ENCODE results near the gene KRTAP10-1.
"Not testable (repeated sequence)": the region's sequence is repeated elsewhere in the genome, so short reads cannot be mapped to it uniquely, and the experiment has no call there.

Gene KRTAP10-1

GRCh38 chr21:44539991-44540666 is at the start of gene KRTAP10-1:
Gene KRTAP10-1 (minus strand): TSS chr21:44540195. CDS start chr21:44540150, 45 bp downstream.
- no peak for DNase-seq (ENCODE audit: low read depth)

DNA sequence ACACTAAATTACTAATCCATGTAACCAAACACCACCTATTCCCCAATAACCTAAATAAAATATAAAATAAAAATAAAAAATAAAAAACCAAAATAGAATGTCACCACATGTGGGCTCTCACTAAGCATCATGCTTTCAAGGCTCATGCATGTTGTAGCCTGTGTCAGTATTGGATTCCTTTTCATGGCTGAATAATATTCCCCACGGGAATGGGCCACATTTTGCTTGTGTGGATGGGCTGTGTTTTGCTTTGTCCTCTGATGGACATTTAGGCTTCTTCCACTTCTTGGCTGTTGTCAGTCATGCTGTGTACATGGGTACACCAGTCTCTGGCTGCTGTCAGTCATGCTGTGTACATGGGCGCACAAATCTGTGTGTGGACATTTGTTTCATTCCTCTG is 49.1 kb upstream of the KRTAP10-1 start:
- DNase-seq (ENCODE audit: low read depth), result no peak

DNA sequence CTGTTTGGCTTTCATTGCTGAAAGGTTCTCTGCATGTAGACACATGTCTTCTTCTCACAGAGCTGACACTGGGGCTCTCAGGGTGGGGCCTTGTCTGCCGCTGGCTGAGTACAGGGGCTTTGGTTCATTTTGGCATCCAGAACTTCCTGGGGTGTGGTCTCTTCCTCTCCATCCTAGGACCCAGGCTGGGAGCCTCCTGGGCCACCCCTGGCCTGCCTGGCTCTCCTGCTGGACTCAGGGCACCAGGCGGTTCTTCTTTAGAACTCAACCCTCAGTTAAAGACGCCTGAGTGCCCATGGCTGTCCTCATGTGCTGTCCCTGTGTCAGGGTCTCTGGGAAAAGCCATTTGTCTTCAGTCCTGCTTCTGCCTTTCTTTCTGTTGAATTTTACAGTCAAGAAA is 45.9 kb upstream of the KRTAP10-1 start:
- DNase-seq (ENCODE audit: low read depth), result no peak

DNA sequence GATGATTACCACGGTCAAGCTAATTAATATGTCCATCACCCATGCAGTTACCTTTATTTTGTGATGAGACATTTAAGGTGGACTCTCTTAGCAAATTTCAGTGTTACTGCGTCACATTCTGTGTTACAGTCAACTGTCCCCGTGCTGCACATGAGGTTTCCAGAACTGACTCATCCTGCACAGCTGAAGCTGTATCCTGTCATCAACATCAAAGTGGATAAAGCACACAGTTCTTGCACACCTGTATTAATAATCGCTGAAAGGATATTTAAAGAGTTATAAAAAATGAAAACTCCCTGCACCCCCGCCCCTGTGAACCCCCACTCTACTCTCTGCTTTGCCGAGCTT is 43.8 kb upstream of the KRTAP10-1 start:
- no peak for DNase-seq (ENCODE audit: low read depth)

DNA sequence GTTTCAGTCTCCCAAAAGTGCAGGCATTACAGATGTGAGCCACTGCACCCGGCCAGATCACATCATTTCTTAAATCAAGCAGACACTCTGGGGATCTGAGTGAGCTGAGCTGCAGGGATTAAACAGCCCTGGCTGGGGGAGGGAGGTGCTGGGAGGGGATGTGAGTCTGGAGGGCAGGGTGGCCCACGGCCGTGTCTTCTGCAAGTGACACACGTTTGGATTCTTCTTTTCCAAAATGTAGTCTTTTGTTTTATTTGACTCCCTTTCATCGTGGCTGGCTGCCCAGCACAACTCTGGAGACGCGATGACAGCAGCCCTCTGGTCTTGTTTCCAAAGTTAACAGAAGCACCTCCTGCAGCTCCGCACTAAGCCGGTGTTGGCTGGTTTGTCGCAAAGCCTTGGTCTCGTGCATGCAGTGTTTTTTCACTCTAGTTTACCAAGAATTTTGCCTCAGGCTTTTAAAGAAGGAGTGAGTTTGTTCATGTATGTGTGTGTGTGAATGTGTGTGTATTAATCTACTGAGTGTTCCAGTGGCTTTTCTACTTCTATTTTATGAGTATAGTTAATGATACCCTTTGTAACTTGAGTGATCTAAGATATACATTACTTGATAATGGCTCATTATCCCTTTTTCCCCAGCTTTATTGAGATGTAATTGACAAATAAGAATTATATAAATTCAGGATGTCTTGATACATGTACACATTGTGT is 43.2 kb upstream of the KRTAP10-1 start:
- no peak for DNase-seq (ENCODE audit: low read depth)

DNA sequence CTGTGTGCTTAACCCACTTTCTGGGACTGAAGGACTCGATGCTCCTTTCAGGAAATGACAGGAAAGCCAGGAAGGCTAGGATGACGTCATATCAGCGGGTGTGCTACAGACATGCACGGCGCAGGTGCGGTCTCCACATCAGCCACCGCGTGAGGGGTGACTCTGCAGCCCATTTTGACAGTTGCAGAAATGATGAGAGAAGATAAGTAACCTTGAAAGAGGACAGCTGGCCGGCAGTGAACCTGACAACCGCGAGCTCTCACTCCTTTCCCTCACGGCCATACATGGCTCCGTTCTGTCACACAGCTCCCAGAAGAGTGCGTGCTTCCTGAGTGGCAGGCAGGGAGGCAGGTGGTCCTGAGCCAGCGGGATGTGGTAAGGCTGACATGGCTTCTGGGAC is 42.1 kb upstream of the KRTAP10-1 start:
- DNase-seq (ENCODE audit: low read depth), result no peak

DNA sequence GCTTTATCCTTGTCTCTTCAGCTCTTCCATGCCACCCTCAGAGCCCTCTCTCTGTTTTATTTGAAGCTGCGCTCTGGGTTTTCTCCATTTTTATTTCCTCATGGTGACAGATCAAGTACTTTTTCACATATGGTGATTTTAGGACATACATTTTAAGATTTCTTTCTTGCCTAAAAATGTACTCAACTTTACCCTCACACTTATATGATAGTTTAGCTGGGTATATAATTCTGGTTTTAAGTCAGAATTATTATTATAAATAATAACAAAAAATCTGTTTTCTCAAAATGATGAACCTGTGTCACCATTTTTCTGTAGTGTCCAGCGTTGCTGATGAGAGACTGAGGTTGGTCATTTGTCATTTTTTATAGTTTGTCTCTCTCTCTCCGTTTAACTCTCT is 41.2 kb upstream of the KRTAP10-1 start:
- no peak for DNase-seq (ENCODE audit: low read depth)

DNA sequence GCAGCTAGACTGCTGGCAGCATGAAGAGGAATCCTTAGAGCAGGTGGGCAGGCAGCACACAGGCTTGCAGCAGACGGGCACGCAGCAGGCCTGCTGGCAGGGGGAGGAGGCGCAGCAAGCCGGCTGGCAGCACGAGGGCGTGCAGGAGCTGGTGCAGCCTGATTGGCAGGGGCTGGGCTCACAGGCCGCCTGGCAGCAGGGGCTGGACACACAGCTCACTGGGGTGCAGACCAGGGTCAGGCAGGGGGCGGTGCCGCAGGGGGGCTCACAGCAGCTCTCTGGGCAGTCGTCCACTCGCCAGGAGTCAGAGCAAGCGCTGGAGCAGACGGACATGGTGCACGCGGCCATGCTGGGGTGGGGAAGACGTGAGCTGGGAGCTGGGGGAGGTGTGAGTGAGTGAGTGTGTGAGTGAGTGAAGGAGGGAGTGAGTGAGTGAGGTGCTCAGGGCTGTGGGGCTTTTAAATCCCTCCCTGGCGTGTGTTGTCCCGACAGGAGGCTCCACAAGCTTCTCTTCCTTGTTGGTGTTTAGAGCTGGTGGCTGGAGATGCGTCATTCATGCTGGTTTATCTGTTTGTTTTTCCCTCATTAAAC is 40.3 kb upstream of the KRTAP10-1 start, which contains the start of gene KRTAP10-5:
KRTAP10-5 (minus strand) TSS at position 374 of the 591 bp plus-strand sequence; CDS start at position 348, 26 bp downstream.
- DNase-seq (ENCODE audit: low read depth), result not testable (repeated sequence)

DNA sequence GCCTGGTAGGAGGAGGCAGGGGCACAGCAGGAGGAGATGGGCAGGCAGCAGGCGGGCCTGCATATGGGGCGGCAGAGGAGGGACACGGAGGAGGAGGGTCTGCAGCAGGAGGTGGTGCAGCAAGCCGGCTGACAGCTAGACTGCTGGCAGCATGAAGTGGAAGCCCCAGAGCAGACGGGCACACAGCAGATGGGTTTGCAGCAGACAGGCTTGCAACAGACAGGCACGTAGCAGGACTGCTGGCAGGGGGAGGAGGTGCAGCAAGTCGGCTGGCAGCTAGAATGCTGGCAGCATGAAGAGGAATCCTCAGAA is 39.8 kb upstream of the KRTAP10-1 start:
- DNase-seq (ENCODE audit: low read depth), result no peak

GRCh38 chr21:44579056-44579832 is 39.2 kb upstream of the KRTAP10-1 start:
- no peak for DNase-seq (ENCODE audit: low read depth)

- DNase-seq (ENCODE audit: low read depth), result no peak
Measured at GRCh38 chr21:44578371-44579055, 38.5 kb upstream of the KRTAP10-1 start.

GRCh38 chr21:44576025-44576420 is 36.0 kb upstream of the KRTAP10-1 start:
- no peak for DNase-seq (ENCODE audit: low read depth)

DNA sequence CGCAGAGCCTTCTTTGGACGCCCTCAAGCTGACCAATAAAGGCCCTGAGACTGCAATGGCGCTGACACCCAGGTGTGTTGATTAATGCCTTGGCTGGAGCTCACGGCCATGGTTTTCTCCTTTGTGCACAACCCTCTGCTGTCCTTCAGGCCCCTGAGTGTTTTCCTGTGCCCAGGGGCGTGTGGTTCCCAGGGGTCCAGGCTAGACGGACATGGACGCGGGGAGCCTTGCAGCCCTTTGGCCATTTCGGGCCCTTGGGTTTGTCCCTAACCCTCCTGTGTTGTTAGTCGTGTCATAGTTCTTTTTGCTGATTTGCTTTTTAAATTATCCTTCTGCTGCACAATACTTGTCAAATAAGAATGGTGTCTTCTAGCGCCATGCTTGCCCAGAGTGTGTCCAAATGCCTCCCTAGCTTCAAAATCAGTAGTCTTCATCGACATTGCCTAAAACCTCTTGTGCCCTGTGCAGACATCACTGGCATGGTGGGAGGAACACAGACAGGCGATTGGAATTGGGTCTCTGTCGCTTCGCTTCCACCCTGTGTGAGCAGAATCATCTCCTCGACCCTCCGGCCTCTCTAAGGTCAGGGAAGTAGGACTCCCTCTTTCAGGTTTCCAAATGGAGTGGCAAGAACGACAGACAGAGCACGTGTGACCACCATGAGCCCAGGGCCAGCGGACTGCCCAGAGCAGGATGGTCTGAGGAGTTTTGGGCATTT is 35.5 kb upstream of the KRTAP10-1 start:
- DNase-seq (ENCODE audit: low read depth), result no peak

GRCh38 chr21:44574457-44575306 is 34.7 kb upstream of the KRTAP10-1 start:
- no peak for DNase-seq (ENCODE audit: low read depth)

DNA sequence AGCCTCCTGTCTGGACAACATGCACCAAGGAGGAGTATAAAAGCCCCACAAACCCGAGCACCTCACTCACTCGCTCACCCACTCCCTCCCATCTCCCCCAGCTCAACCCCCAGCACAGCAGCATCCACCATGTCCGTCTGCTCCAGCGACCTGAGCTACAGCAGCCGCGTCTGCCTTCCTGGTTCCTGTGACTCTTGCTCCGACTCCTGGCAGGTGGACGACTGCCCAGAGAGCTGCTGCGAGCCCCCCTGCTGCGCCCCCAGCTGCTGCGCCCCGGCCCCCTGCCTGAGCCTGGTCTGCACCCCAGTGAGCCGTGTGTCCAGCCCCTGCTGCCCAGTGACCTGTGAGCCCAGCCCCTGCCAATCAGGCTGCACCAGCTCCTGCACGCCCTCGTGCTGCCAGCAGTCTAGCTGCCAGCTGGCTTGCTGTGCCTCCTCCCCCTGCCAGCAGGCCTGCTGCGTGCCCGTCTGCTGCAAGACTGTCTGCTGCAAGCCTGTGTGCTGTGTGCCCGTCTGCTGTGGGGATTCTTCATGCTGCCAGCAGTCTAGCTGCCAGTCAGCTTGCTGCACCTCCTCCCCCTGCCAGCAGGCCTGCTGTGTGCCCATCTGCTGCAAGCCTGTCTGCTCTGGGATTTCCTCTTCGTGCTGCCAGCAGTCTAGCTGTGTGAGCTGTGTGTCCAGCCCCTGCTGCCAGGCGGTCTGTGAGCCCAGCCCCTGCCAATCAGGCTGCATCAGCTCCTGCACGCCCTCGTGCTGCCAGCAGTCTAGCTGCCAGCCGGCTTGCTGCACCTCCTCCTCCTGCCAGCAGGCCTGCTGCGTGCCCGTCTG is 33.8 kb upstream of the KRTAP10-1 start, which contains the start of gene KRTAP10-4:
KRTAP10-4 (plus strand) TSS at position 100 of the 827 bp plus-strand sequence; CDS start at position 130, 30 bp downstream.
- not testable (repeated sequence) for DNase-seq (ENCODE audit: low read depth)

DNA sequence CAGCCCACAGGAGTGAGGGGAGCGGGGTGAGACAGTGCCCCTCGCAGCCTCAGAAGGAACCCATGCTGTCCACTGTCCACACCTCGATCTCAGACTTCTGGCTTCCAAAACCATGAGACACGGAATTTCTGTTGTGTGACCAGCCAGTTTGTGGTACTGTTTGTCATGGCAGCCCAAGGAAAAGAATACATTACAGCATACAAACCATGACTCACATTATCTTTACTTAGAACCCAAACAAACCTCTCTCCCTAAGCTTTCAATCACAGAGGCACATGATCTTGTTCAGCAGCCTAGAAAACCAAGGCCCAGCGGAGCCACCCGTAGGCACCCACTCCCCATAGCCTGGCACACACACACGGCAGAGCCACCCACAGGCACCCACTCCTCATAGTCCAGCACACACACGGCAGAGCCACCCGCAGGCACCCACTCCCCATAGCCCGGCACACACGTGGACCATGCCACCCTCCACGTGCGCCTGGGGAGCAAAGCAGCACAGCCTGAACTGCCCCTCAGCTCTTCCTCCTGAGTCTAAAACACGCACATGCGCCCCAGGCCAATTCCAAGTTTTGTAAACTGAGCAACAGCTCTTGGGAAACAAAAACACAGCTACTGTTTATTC is 33.1 kb upstream of the KRTAP10-1 start:
- no peak for DNase-seq (ENCODE audit: low read depth)

GRCh38 chr21:44571844-44572782 is 32.1 kb upstream of the KRTAP10-1 start:
- DNase-seq (ENCODE audit: low read depth), result no peak

DNA sequence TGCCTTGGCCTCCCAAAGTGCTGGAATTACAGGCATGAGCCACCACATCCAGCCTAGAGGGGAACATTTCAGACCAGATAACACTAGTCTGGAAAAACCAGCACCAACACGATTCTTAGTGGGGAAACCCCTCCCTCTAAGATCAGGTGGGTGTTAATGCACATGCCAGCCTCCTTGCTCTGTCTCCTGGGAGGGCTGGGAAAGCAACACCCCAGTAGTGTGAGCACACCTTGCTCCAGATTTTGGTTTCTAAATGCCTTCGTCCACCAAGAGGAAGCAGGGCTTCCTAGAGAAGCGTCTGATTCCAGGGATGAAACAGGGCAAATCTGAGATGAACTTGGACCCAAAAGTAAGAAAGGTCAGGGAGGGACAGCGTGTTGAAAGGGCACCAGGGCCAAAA is 31.3 kb upstream of the KRTAP10-1 start:
- no peak for DNase-seq (ENCODE audit: low read depth)

All from T-helper 22 cell (primary cell).